Measurements from ENCODE around the gene SLC6A19.

- TF ChIP-seq, protein P1, sequence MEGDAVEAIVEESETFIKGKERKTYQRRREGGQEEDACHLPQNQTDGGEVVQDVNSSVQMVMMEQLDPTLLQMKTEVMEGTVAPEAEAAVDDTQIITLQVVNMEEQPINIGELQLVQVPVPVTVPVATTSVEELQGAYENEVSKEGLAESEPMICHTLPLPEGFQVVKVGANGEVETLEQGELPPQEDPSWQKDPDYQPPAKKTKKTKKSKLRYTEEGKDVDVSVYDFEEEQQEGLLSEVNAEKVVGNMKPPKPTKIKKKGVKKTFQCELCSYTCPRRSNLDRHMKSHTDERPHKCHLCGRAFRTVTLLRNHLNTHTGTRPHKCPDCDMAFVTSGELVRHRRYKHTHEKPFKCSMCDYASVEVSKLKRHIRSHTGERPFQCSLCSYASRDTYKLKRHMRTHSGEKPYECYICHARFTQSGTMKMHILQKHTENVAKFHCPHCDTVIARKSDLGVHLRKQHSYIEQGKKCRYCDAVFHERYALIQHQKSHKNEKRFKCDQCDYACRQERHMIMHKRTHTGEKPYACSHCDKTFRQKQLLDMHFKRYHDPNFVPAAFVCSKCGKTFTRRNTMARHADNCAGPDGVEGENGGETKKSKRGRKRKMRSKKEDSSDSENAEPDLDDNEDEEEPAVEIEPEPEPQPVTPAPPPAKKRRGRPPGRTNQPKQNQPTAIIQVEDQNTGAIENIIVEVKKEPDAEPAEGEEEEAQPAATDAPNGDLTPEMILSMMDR (tag by site-specific recombination; IDR thresholded peaks at IDR 0.05): no peak
- TF ChIP-seq ZSCAN23 (tag by site-specific recombination; IDR thresholded peaks at IDR 0.05) (no peak), REST (tag by site-specific recombination; IDR thresholded peaks at IDR 0.05) (no peak), ZNF585B (tag by site-specific recombination; IDR thresholded peaks at IDR 0.05) (no peak), ZEB2 (tag by site-specific recombination; IDR thresholded peaks at IDR 0.05) (no peak), RBAK (tag by site-specific recombination; IDR thresholded peaks at IDR 0.05) (no peak), ZNF24 (tag by site-specific recombination; IDR thresholded peaks at IDR 0.05) (no peak)
- TF ChIP-seq, protein P2, sequence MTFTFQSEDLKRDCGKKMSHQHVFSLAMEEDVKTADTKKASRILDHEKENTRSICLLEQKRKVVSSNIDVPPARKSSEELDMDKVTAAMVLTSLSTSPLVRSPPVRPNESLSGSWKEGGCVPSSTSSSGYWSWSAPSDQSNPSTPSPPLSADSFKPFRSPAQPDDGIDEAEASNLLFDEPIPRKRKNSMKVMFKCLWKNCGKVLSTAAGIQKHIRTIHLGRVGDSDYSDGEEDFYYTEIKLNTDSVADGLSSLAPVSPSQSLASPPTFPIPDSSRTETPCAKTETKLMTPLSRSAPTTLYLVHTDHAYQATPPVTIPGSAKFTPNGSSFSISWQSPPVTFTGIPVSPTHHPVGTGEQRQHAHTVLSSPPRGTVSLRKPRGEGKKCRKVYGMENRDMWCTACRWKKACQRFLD (tag by site-specific recombination; IDR thresholded peaks at IDR 0.05): no peak
Measured at GRCh38 chr5:1261643-1262042, 60.2 kb downstream of the SLC6A19 start.
